ENCODE data around the gene PHLPP1. TPM values are rescaled to one million over a fixed set of nuclear protein-coding genes. Genes with fewer than 3 reads are reported as not detected.

Gene PHLPP1
- total and polyA plus RNA-seq, 2 of the 13 experiments (the other 11 are each of a cell fraction or from before 2014, with no cell fraction given), result 9.8 to 18.5 TPM

DNA sequence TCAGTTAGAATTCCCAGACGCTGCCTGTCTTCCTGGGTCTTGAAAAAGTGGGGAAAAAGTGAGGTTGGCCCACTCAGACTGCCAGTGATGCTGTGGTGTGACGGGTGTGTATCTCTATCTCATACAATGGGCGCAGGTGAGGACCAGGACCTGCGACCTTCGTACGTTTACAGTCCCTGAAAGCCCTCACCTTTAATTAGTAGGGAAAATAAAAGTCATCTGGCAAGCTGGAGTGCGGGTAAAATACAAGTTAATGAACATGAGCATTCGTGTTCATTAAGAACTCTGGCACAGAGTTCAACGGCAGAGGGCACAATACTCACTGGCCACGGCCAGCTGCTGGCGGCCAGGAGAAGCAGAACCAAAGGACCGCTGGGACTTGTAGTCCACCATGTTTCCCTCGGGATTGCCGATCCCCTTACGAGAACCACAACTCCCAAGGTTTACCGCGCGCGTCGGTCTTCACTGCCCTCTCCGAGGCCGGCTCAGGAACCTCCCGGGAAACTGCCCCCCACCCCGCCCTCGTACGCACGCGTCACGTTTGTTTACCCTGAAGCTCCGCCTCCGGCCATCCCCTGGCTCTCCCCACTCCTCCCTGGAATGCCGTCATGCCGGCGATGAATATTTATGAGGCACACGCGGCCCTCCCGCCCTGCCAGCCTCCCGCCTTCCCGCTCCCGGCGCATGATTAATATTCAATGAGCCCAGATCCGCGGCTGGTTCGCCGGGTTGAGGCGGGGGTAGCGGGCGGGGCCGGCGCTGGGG lies 488 bp upstream of the PHLPP1 start (continued):
- TF ChIP-seq MLXIP (CRISPR knock-in tag; IDR thresholded peaks at IDR 0.05; ENCODE audit: borderline replicate concordance) (no peak), NFATC3 (CRISPR knock-in tag; IDR thresholded peaks at IDR 0.05) (no peak), TOE1 (CRISPR knock-in tag; IDR thresholded peaks at IDR 0.05) (no peak), MEIS2 (CRISPR knock-in tag; IDR thresholded peaks at IDR 0.05) (no peak), ZNF530 (CRISPR knock-in tag; IDR thresholded peaks at IDR 0.05; ENCODE audit: low read depth) (no peak), IKZF1 (IDR thresholded peaks at IDR 0.05) (no peak), SP1 (IDR thresholded peaks at IDR 0.05) (no peak), SP1 (CRISPR knock-in tag; IDR thresholded peaks at IDR 0.05) (peak; percentile 50), KLF6 (CRISPR knock-in tag; IDR thresholded peaks at IDR 0.05) (no peak), ZNF703 (CRISPR knock-in tag; IDR thresholded peaks at IDR 0.05; ENCODE audit: borderline replicate concordance) (no peak), PPARG (CRISPR knock-in tag; conservative IDR thresholded peaks at IDR 0.05) (peak; percentile 31; the same call in 1 of the 2 replicates), ZNF816 (CRISPR knock-in tag; IDR thresholded peaks at IDR 0.05; ENCODE audit: borderline replicate concordance) (no peak; the same call in 1 of the 2 replicates), JUNB (CRISPR knock-in tag; IDR thresholded peaks at IDR 0.05; ENCODE audit: borderline replicate concordance) (no peak), ZFYVE20 (CRISPR knock-in tag; IDR thresholded peaks at IDR 0.05; ENCODE audit: borderline replicate concordance, low read depth) (no peak), AFF4 (CRISPR knock-in tag; IDR thresholded peaks at IDR 0.05) (no peak)
- TF ChIP-seq, protein P1, sequence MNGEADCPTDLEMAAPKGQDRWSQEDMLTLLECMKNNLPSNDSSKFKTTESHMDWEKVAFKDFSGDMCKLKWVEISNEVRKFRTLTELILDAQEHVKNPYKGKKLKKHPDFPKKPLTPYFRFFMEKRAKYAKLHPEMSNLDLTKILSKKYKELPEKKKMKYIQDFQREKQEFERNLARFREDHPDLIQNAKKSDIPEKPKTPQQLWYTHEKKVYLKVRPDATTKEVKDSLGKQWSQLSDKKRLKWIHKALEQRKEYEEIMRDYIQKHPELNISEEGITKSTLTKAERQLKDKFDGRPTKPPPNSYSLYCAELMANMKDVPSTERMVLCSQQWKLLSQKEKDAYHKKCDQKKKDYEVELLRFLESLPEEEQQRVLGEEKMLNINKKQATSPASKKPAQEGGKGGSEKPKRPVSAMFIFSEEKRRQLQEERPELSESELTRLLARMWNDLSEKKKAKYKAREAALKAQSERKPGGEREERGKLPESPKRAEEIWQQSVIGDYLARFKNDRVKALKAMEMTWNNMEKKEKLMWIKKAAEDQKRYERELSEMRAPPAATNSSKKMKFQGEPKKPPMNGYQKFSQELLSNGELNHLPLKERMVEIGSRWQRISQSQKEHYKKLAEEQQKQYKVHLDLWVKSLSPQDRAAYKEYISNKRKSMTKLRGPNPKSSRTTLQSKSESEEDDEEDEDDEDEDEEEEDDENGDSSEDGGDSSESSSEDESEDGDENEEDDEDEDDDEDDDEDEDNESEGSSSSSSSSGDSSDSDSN (CRISPR knock-in tag; IDR thresholded peaks at IDR 0.05), result no peak; the same call in 1 of the 2 replicates
- TF ChIP-seq, protein P2, sequence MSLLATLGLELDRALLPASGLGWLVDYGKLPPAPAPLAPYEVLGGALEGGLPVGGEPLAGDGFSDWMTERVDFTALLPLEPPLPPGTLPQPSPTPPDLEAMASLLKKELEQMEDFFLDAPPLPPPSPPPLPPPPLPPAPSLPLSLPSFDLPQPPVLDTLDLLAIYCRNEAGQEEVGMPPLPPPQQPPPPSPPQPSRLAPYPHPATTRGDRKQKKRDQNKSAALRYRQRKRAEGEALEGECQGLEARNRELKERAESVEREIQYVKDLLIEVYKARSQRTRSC (CRISPR knock-in tag; IDR thresholded peaks at IDR 0.05; ENCODE audit: low read depth), result no peak
- TF ChIP-seq, protein P3, sequence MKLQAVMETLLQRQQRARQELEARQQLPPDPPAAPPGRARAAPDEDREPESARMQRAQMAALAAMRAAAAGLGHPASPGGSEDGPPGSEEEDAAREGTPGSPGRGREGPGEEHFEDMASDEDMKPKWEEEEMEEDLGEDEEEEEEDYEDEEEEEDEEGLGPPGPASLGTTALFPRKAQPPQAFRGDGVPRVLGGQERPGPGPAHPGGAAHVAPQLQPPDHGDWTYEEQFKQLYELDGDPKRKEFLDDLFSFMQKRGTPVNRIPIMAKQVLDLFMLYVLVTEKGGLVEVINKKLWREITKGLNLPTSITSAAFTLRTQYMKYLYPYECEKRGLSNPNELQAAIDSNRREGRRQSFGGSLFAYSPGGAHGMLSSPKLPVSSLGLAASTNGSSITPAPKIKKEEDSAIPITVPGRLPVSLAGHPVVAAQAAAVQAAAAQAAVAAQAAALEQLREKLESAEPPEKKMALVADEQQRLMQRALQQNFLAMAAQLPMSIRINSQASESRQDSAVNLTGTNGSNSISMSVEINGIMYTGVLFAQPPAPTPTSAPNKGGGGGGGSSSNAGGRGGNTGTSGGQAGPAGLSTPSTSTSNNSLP (IDR thresholded peaks at IDR 0.05; ENCODE audit: low read depth, low read length), result peak; percentile 75
